H9 (cell line): ENCODE data around the gene CSDE1. TPM values are rescaled to one million over a fixed set of nuclear protein-coding genes. Genes with fewer than 3 reads are reported as not detected.

ENCODE experiments used
- DNase-seq: peaks from one replicate; pipeline ENCODE4 v3.0.0-alpha.2; 2017
- H2AFZ ChIP-seq: one replicate; pipeline ENCODE4 v1.6.1; 2013; ENCODE audit warnings: mild to moderate bottlenecking, low read length, control low read depth, moderate library complexity
- H2AK5ac ChIP-seq: 2 replicates; pipeline ENCODE4 v1.6.1; 2013; ENCODE audit warnings: low read length, control low read depth, mixed read lengths; ENCODE audit not compliant: insufficient read length
- H2BK120ac ChIP-seq: one replicate; pipeline ENCODE4 v1.6.1; 2013; ENCODE audit warnings: low read depth, mild to moderate bottlenecking, low read length, control low read depth, inconsistent platforms; ENCODE audit not compliant: poor library complexity, severe bottlenecking
- H2BK12ac ChIP-seq: 2 replicates; pipeline ENCODE4 v1.6.1; 2013; ENCODE audit warnings: low read length, control low read depth, mixed read lengths, low read depth; ENCODE audit not compliant: insufficient read length
- H2BK15ac ChIP-seq: 2 replicates; pipeline ENCODE4 v1.6.1; 2013; ENCODE audit warnings: low read depth, low read length, control low read depth
- H2BK20ac ChIP-seq: one replicate; pipeline ENCODE4 v1.6.1; 2013; ENCODE audit warnings: low read depth, mild to moderate bottlenecking, low read length, control low read depth, inconsistent platforms; ENCODE audit not compliant: poor library complexity, severe bottlenecking
- H2BK5ac ChIP-seq: 2 replicates; pipeline ENCODE4 v1.6.1; 2013; ENCODE audit warnings: low read length, control low read depth, mixed read lengths; ENCODE audit not compliant: insufficient read length
- H3K14ac ChIP-seq: 2 replicates; pipeline ENCODE4 v1.6.1; 2013; ENCODE audit warnings: low read length, control low read depth; ENCODE audit not compliant: insufficient read depth
- H3K18ac ChIP-seq: 2 replicates; pipeline ENCODE4 v1.6.1; 2013; ENCODE audit warnings: low read depth, mild to moderate bottlenecking, mixed read lengths, low read length, control low read depth; ENCODE audit not compliant: insufficient read length
- H3K23ac ChIP-seq: 2 replicates; pipeline ENCODE4 v1.6.1; 2013; ENCODE audit warnings: low read length, control low read depth, mixed read lengths, low read depth; ENCODE audit not compliant: insufficient read length
- H3K23me2 ChIP-seq: 2 replicates; pipeline ENCODE4 v1.6.1; 2013; ENCODE audit warnings: low read depth, mild to moderate bottlenecking, mixed read lengths, low read length, control low read depth; ENCODE audit not compliant: insufficient read length, poor library complexity, severe bottlenecking
- H3K27ac ChIP-seq: 2 replicates; pipeline ENCODE4 v1.5.1; 2013; ENCODE audit warnings: low read length, control low read depth, mixed read lengths, low read depth; ENCODE audit not compliant: insufficient read length
- H3K27me3 ChIP-seq: 2 replicates; pipeline ENCODE4 v1.6.1; 2013; ENCODE audit warnings: low read length, control low read depth, inconsistent platforms; ENCODE audit not compliant: insufficient read depth
- H3K4ac ChIP-seq: 2 replicates; pipeline ENCODE4 v1.6.1; 2013; ENCODE audit warnings: low read depth, mild to moderate bottlenecking, control low read depth, inconsistent platforms, low read length, moderate library complexity
- H3K4me1 ChIP-seq: 2 replicates; pipeline ENCODE4 v1.6.1; 2013; ENCODE audit warnings: low read length, control low read depth, inconsistent platforms; ENCODE audit not compliant: insufficient read depth
- H3K4me2 ChIP-seq: 2 replicates; pipeline ENCODE4 v1.6.1; 2013; ENCODE audit warnings: low read length, control low read depth, mixed read lengths; ENCODE audit not compliant: insufficient read length, insufficient read depth
- H3K56ac ChIP-seq: 2 replicates; pipeline ENCODE4 v1.6.1; 2013; ENCODE audit warnings: low read depth, mild to moderate bottlenecking, mixed read lengths, low read length, control low read depth; ENCODE audit not compliant: insufficient read length
- H3K79me1 ChIP-seq: 2 replicates; pipeline ENCODE4 v1.6.1; 2013; ENCODE audit warnings: low read depth, mild to moderate bottlenecking, moderate library complexity, low read length, control low read depth, inconsistent platforms; ENCODE audit not compliant: insufficient read depth, poor library complexity, severe bottlenecking
- H3K79me2 ChIP-seq: 2 replicates; pipeline ENCODE4 v1.6.1; 2013; ENCODE audit warnings: low read length, control low read depth, inconsistent platforms; ENCODE audit not compliant: insufficient read depth
- H3K9ac ChIP-seq: 2 replicates; pipeline ENCODE4 v1.6.1; 2013; ENCODE audit warnings: low read length, control low read depth, mixed read lengths; ENCODE audit not compliant: insufficient read length; ENCODE audit errors: extremely low read depth
- H3K9me3 ChIP-seq: one replicate; pipeline ENCODE4 v1.6.1; 2013; ENCODE audit warnings: low read depth, low read length, inconsistent platforms; ENCODE audit not compliant: control insufficient read depth
- H3T11ph ChIP-seq: one replicate; pipeline ENCODE4 v1.6.1; 2013; ENCODE audit warnings: mild to moderate bottlenecking, low read length, control low read depth, inconsistent platforms
- H4K20me1 ChIP-seq: one replicate; pipeline ENCODE4 v1.6.1; 2013; ENCODE audit not compliant: control insufficient read depth, insufficient read length, insufficient read depth
- H4K5ac ChIP-seq: 2 replicates; pipeline ENCODE4 v1.6.1; 2013; ENCODE audit warnings: low read depth, mild to moderate bottlenecking, mixed read lengths, low read length, control low read depth; ENCODE audit not compliant: insufficient read length
- H4K8ac ChIP-seq: replicated peaks from 2 replicates; pipeline ENCODE4 v1.6.1; 2013; ENCODE audit warnings: low read length, control low read depth, mixed read lengths, low read depth; ENCODE audit not compliant: insufficient read length
- H4K91ac ChIP-seq: 2 replicates; pipeline ENCODE4 v1.6.1; 2013; ENCODE audit warnings: low read depth, mild to moderate bottlenecking, moderate library complexity, mixed read lengths, low read length, control low read depth; ENCODE audit not compliant: insufficient read length
- H3K27ac Mint-ChIP-seq, 3 experiments: 2 replicates in 2 of 3; 3 replicates in 1 of 3; pipeline ENCODE4 v1.8.0; 2020 to 2021; ENCODE audit warnings: mixed read lengths in 3 of 3, mild to moderate bottlenecking in 1 of 3, moderate library complexity in 1 of 3
- H3K27me3 Mint-ChIP-seq: 2 replicates; pipeline ENCODE4 v1.8.0; 2021; ENCODE audit warnings: low read depth, mild to moderate bottlenecking, moderate library complexity, mixed read lengths
- H3K36me3 Mint-ChIP-seq, 3 experiments: 2 replicates in 2 of 3; 3 replicates in 1 of 3; pipeline ENCODE4 v1.8.0; 2020 to 2021; ENCODE audit warnings: low read depth in 3 of 3, mixed read lengths in 3 of 3; ENCODE audit not compliant: insufficient read depth in 1 of 3
- H3K4me1 Mint-ChIP-seq, 2 experiments: 2 replicates each; pipeline ENCODE4 v1.8.0; 2020; ENCODE audit warnings: mixed read lengths in 2 of 2
- H3K4me3 Mint-ChIP-seq, 2 experiments: 2 replicates in 1 of 2; 3 replicates in 1 of 2; pipeline ENCODE4 v1.8.0; 2020 to 2021; ENCODE audit warnings: mild to moderate bottlenecking in 2 of 2, mixed read lengths in 2 of 2, moderate library complexity in 1 of 2
- H3K9me3 Mint-ChIP-seq, 2 experiments: 2 replicates in 1 of 2; 3 replicates in 1 of 2; pipeline ENCODE4 v1.8.0; 2020; ENCODE audit warnings: mild to moderate bottlenecking in 2 of 2, mixed read lengths in 2 of 2, moderate library complexity in 1 of 2
- CTCF ChIP-seq: fragments of 200-600 bp; sonication (generic); conservative IDR thresholded peaks from 3 replicates; pipeline ENCODE4 v1.8.0; 2021; ENCODE audit warnings: antibody characterized with exemption, mild to moderate bottlenecking
- WGBS: extraction: QIAGEN DNeasy Blood & Tissue Kit; methylation state at CpG from one replicate; pipeline ENCODE4 v1.1.7; 2013; ENCODE audit warnings: missing lambda C conversion rate, low lambda C conversion rate, mixed read lengths; ENCODE audit not compliant: insufficient read length; ENCODE audit errors: extremely low coverage; 5-methylcytosine and 5-hydroxymethylcytosine counted together
- total RNA-seq: library from RNA; stranded (reverse); gene quantifications from 2 replicates; pipeline ENCODE4 v1.2.1, GENCODE V29; 2021

CSDE1 gene
- total RNA-seq, 1 experiment from 2014 or later = 645 TPM

GRCh38 chr1:114716304-114717170, 41.2 kb downstream of the CSDE1 start, which contains the start of gene NRAS:
NRAS (minus strand) TSS chr1:114716771; CDS start chr1:114716160, 611 bp downstream.
- Histone ChIP-seq H2BK12ac (no peak within 1 kb of the TSS), H4K91ac (no peak within 1 kb of the TSS), H3K4ac (peak within 1 kb of the TSS; percentile 89; the same call in 1 of the 2 replicates), H3K27ac (peak within 1 kb of the TSS; percentile 24), H3K14ac (peak within 1 kb of the TSS; percentile 80; the same call in 1 of the 2 replicates), H3K56ac (peak within 1 kb of the TSS; percentile 15), H4K20me1 (no peaks in the 10 kb centered on the region), H3K4me1 (no peaks in the 10 kb centered on the region), H2BK20ac (no peak within 1 kb of the TSS), H2AFZ (no peak within 1 kb of the TSS), H2BK15ac (no peak within 1 kb of the TSS), H2AK5ac (no peak within 1 kb of the TSS), H2BK5ac (peak within 1 kb of the TSS; percentile 10), H3K9me3 (no peaks in the 10 kb centered on the region), H4K5ac (peak within 1 kb of the TSS; percentile 34), H3K23me2 (peaks cover 4% of the 10 kb centered on the region), H3K79me1 (no peaks in the 10 kb centered on the region), H2BK120ac (peak within 1 kb of the TSS; percentile 75), H3K79me2 (peaks cover 4% of the 10 kb centered on the region; the same call in 1 of the 2 replicates), H3K18ac (peak within 1 kb of the TSS; percentile 89), H4K8ac (no peak within 1 kb of the TSS), H3K27me3 (no peaks in the 10 kb centered on the region), H3K9ac (peak within 1 kb of the TSS; percentile 96), H3K4me2 (peak within 1 kb of the TSS; percentile 86), H3K23ac (no peak within 1 kb of the TSS), H3T11ph (peak within 1 kb of the TSS; percentile 91)
- peak within 1 kb of the TSS; percentile 97 to 99 for H3K4me3 Mint-ChIP-seq
- peak; percentile 93 for DNase-seq
- H3K9me3 Mint-ChIP-seq = no peaks in the 10 kb centered on the region
- no peak for TF ChIP-seq CTCF
- no CpG with 5 or more reads among the region's 38 CpGs for WGBS
- H3K27me3 Mint-ChIP-seq = no peaks in the 10 kb centered on the region
- H3K36me3 Mint-ChIP-seq = peaks cover 25 to 76% (median 72%) of the 10 kb centered on the region in 3 experiments; a peak in 6 of 7 replicates
- H3K27ac Mint-ChIP-seq = peak within 1 kb of the TSS; percentile 100
- peaks cover 9 to 14% of the 10 kb centered on the region in 2 experiments for H3K4me1 Mint-ChIP-seq
